H9 (cell line): ENCODE data around the gene FBL. TPM values are rescaled to one million over a fixed set of nuclear protein-coding genes. Genes with fewer than 3 reads are reported as not detected.
"Not testable (repeated sequence)": the region's sequence is repeated elsewhere in the genome, so short reads cannot be mapped to it uniquely, and the experiment has no call there.

ENCODE experiments used
- DNase-seq: peaks from one replicate; pipeline ENCODE4 v3.0.0-alpha.2; 2017
- H2AFZ ChIP-seq: one replicate; pipeline ENCODE4 v1.6.1; 2013; ENCODE audit warnings: mild to moderate bottlenecking, low read length, control low read depth, moderate library complexity
- H2AK5ac ChIP-seq: 2 replicates; pipeline ENCODE4 v1.6.1; 2013; ENCODE audit warnings: low read length, control low read depth, mixed read lengths; ENCODE audit not compliant: insufficient read length
- H2BK120ac ChIP-seq: one replicate; pipeline ENCODE4 v1.6.1; 2013; ENCODE audit warnings: low read depth, mild to moderate bottlenecking, low read length, control low read depth, inconsistent platforms; ENCODE audit not compliant: poor library complexity, severe bottlenecking
- H2BK12ac ChIP-seq: 2 replicates; pipeline ENCODE4 v1.6.1; 2013; ENCODE audit warnings: low read length, control low read depth, mixed read lengths, low read depth; ENCODE audit not compliant: insufficient read length
- H2BK15ac ChIP-seq: 2 replicates; pipeline ENCODE4 v1.6.1; 2013; ENCODE audit warnings: low read depth, low read length, control low read depth
- H2BK20ac ChIP-seq: one replicate; pipeline ENCODE4 v1.6.1; 2013; ENCODE audit warnings: low read depth, mild to moderate bottlenecking, low read length, control low read depth, inconsistent platforms; ENCODE audit not compliant: poor library complexity, severe bottlenecking
- H2BK5ac ChIP-seq: 2 replicates; pipeline ENCODE4 v1.6.1; 2013; ENCODE audit warnings: low read length, control low read depth, mixed read lengths; ENCODE audit not compliant: insufficient read length
- H3K14ac ChIP-seq: 2 replicates; pipeline ENCODE4 v1.6.1; 2013; ENCODE audit warnings: low read length, control low read depth; ENCODE audit not compliant: insufficient read depth
- H3K18ac ChIP-seq: 2 replicates; pipeline ENCODE4 v1.6.1; 2013; ENCODE audit warnings: low read depth, mild to moderate bottlenecking, mixed read lengths, low read length, control low read depth; ENCODE audit not compliant: insufficient read length
- H3K23ac ChIP-seq: 2 replicates; pipeline ENCODE4 v1.6.1; 2013; ENCODE audit warnings: low read length, control low read depth, mixed read lengths, low read depth; ENCODE audit not compliant: insufficient read length
- H3K23me2 ChIP-seq: 2 replicates; pipeline ENCODE4 v1.6.1; 2013; ENCODE audit warnings: low read depth, mild to moderate bottlenecking, mixed read lengths, low read length, control low read depth; ENCODE audit not compliant: insufficient read length, poor library complexity, severe bottlenecking
- H3K27ac ChIP-seq: 2 replicates; pipeline ENCODE4 v1.5.1; 2013; ENCODE audit warnings: low read length, control low read depth, mixed read lengths, low read depth; ENCODE audit not compliant: insufficient read length
- H3K27me3 ChIP-seq: 2 replicates; pipeline ENCODE4 v1.6.1; 2013; ENCODE audit warnings: low read length, control low read depth, inconsistent platforms; ENCODE audit not compliant: insufficient read depth
- H3K4ac ChIP-seq: 2 replicates; pipeline ENCODE4 v1.6.1; 2013; ENCODE audit warnings: low read depth, mild to moderate bottlenecking, control low read depth, inconsistent platforms, low read length, moderate library complexity
- H3K4me1 ChIP-seq: 2 replicates; pipeline ENCODE4 v1.6.1; 2013; ENCODE audit warnings: low read length, control low read depth, inconsistent platforms; ENCODE audit not compliant: insufficient read depth
- H3K4me2 ChIP-seq: 2 replicates; pipeline ENCODE4 v1.6.1; 2013; ENCODE audit warnings: low read length, control low read depth, mixed read lengths; ENCODE audit not compliant: insufficient read length, insufficient read depth
- H3K56ac ChIP-seq: 2 replicates; pipeline ENCODE4 v1.6.1; 2013; ENCODE audit warnings: low read depth, mild to moderate bottlenecking, mixed read lengths, low read length, control low read depth; ENCODE audit not compliant: insufficient read length
- H3K79me1 ChIP-seq: 2 replicates; pipeline ENCODE4 v1.6.1; 2013; ENCODE audit warnings: low read depth, mild to moderate bottlenecking, moderate library complexity, low read length, control low read depth, inconsistent platforms; ENCODE audit not compliant: insufficient read depth, poor library complexity, severe bottlenecking
- H3K79me2 ChIP-seq: 2 replicates; pipeline ENCODE4 v1.6.1; 2013; ENCODE audit warnings: low read length, control low read depth, inconsistent platforms; ENCODE audit not compliant: insufficient read depth
- H3K9ac ChIP-seq: 2 replicates; pipeline ENCODE4 v1.6.1; 2013; ENCODE audit warnings: low read length, control low read depth, mixed read lengths; ENCODE audit not compliant: insufficient read length; ENCODE audit errors: extremely low read depth
- H3K9me3 ChIP-seq: one replicate; pipeline ENCODE4 v1.6.1; 2013; ENCODE audit warnings: low read depth, low read length, inconsistent platforms; ENCODE audit not compliant: control insufficient read depth
- H3T11ph ChIP-seq: one replicate; pipeline ENCODE4 v1.6.1; 2013; ENCODE audit warnings: mild to moderate bottlenecking, low read length, control low read depth, inconsistent platforms
- H4K20me1 ChIP-seq: one replicate; pipeline ENCODE4 v1.6.1; 2013; ENCODE audit not compliant: control insufficient read depth, insufficient read length, insufficient read depth
- H4K5ac ChIP-seq: 2 replicates; pipeline ENCODE4 v1.6.1; 2013; ENCODE audit warnings: low read depth, mild to moderate bottlenecking, mixed read lengths, low read length, control low read depth; ENCODE audit not compliant: insufficient read length
- H4K8ac ChIP-seq: replicated peaks from 2 replicates; pipeline ENCODE4 v1.6.1; 2013; ENCODE audit warnings: low read length, control low read depth, mixed read lengths, low read depth; ENCODE audit not compliant: insufficient read length
- H4K91ac ChIP-seq: 2 replicates; pipeline ENCODE4 v1.6.1; 2013; ENCODE audit warnings: low read depth, mild to moderate bottlenecking, moderate library complexity, mixed read lengths, low read length, control low read depth; ENCODE audit not compliant: insufficient read length
- H3K27ac Mint-ChIP-seq, 3 experiments: 2 replicates in 2 of 3; 3 replicates in 1 of 3; pipeline ENCODE4 v1.8.0; 2020 to 2021; ENCODE audit warnings: mixed read lengths in 3 of 3, mild to moderate bottlenecking in 1 of 3, moderate library complexity in 1 of 3
- H3K27me3 Mint-ChIP-seq: 2 replicates; pipeline ENCODE4 v1.8.0; 2021; ENCODE audit warnings: low read depth, mild to moderate bottlenecking, moderate library complexity, mixed read lengths
- H3K36me3 Mint-ChIP-seq, 3 experiments: 2 replicates in 2 of 3; 3 replicates in 1 of 3; pipeline ENCODE4 v1.8.0; 2020 to 2021; ENCODE audit warnings: low read depth in 3 of 3, mixed read lengths in 3 of 3; ENCODE audit not compliant: insufficient read depth in 1 of 3
- H3K4me1 Mint-ChIP-seq, 2 experiments: 2 replicates each; pipeline ENCODE4 v1.8.0; 2020; ENCODE audit warnings: mixed read lengths in 2 of 2
- H3K4me3 Mint-ChIP-seq, 2 experiments: 2 replicates in 1 of 2; 3 replicates in 1 of 2; pipeline ENCODE4 v1.8.0; 2020 to 2021; ENCODE audit warnings: mild to moderate bottlenecking in 2 of 2, mixed read lengths in 2 of 2, moderate library complexity in 1 of 2
- H3K9me3 Mint-ChIP-seq, 2 experiments: 2 replicates in 1 of 2; 3 replicates in 1 of 2; pipeline ENCODE4 v1.8.0; 2020; ENCODE audit warnings: mild to moderate bottlenecking in 2 of 2, mixed read lengths in 2 of 2, moderate library complexity in 1 of 2
- WGBS: extraction: QIAGEN DNeasy Blood & Tissue Kit; methylation state at CpG from one replicate; pipeline ENCODE4 v1.1.7; 2013; ENCODE audit warnings: missing lambda C conversion rate, low lambda C conversion rate, mixed read lengths; ENCODE audit not compliant: insufficient read length; ENCODE audit errors: extremely low coverage; 5-methylcytosine and 5-hydroxymethylcytosine counted together
- total RNA-seq: library from RNA; stranded (reverse); gene quantifications from 2 replicates; pipeline ENCODE4 v1.2.1, GENCODE V29; 2021

Gene FBL
- total RNA-seq, 1 experiment from 2014 or later, result 625 TPM

GRCh38 chr19:39879796-39880195, 33.6 kb upstream of the FBL start:
- not testable (repeated sequence) for H4K5ac ChIP-seq, H4K8ac ChIP-seq, H3K56ac ChIP-seq, H4K91ac ChIP-seq, DNase-seq, H3K18ac ChIP-seq, H2AK5ac ChIP-seq, H3K27ac Mint-ChIP-seq, H2BK120ac ChIP-seq, H3K27ac ChIP-seq, H3K23ac ChIP-seq, H3K4me2 ChIP-seq, H3K4me3 Mint-ChIP-seq, H2BK20ac ChIP-seq, H3T11ph ChIP-seq, H3K9me3 ChIP-seq, H3K23me2 ChIP-seq, H3K79me2 ChIP-seq, H3K79me1 ChIP-seq, H3K36me3 Mint-ChIP-seq, H2AFZ ChIP-seq, H3K27me3 Mint-ChIP-seq, H3K9me3 Mint-ChIP-seq, H3K4me1 Mint-ChIP-seq, H2BK15ac ChIP-seq, H2BK5ac ChIP-seq, H3K14ac ChIP-seq, H3K9ac ChIP-seq, H3K4ac ChIP-seq, H4K20me1 ChIP-seq, H3K4me1 ChIP-seq, H2BK12ac ChIP-seq, H3K27me3 ChIP-seq
- WGBS, result no CpG with 5 or more reads among the region's 8 CpGs

DNA sequence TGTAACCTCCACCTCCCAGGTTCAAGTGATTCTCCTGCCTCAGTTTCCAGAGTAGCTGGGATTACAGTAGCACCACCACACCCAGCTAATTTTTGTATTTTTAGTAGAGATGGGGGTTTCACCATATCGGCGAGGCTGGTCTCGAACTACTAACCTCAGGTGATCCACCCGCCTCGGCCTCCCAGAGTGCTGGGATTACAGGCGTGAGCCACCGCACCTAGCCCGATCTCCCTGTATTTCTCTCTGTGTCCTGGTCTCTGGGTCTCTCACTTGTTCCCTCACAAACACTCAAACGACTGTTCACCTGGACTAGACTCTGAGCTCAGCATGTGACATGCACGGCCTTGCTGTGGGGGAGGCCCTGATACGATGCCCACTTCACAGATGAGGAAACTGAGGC, 32.7 kb upstream of the FBL start:
- H4K8ac ChIP-seq, H2BK20ac ChIP-seq, H3K4ac ChIP-seq, H3K4me3 Mint-ChIP-seq, H3K36me3 Mint-ChIP-seq, DNase-seq, H3K4me1 Mint-ChIP-seq, H3K9ac ChIP-seq, H3K9me3 Mint-ChIP-seq, H4K20me1 ChIP-seq, H3K79me2 ChIP-seq, H3K14ac ChIP-seq, H2BK5ac ChIP-seq, H3T11ph ChIP-seq, H3K56ac ChIP-seq, H2BK12ac ChIP-seq, H3K23ac ChIP-seq, H3K4me2 ChIP-seq, H3K23me2 ChIP-seq, H3K79me1 ChIP-seq, H3K9me3 ChIP-seq, H3K27ac ChIP-seq, H2BK15ac ChIP-seq, H3K4me1 ChIP-seq, H3K27me3 Mint-ChIP-seq, H3K27me3 ChIP-seq, H2AFZ ChIP-seq, H2BK120ac ChIP-seq, H2AK5ac ChIP-seq, H3K27ac Mint-ChIP-seq, H3K18ac ChIP-seq, H4K91ac ChIP-seq, H4K5ac ChIP-seq: not testable (repeated sequence)
- no CpG with 5 or more reads among the region's 11 CpGs for WGBS
